ENCODE data around the gene CLTB.

DNA sequence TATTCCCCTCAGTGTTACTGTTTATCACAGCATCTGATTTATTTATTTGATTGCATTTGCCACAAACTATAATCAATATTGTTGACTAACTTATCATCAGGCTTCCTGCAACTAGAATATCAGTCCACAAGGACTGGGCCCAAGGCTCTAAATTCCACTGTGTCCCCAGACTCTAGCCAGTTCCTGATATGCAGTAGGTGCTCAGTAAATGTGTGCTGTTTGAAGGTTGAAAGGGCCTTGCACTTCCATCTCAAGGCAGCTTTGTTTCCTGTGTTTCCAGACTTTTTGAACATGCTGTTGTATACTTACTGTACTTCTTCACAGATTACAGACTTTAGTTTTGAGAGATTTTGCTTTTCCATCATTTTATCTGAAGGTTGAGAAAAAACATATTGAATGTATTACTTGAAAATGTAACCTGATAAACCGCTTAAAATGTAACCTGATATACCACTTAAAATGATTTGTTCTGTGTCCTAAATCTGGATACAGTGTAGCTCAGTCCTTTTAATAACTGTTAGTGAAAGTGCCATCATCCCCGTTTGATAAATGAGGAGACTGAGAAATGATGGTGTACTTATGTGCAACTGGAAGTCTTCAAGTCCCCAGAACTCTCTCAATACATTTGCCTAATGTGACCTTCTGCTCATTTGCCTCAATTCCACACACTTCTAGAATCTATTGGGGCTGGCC is 73.4 kb downstream of the CLTB start:
- TF ChIP-seq, protein P1, sequence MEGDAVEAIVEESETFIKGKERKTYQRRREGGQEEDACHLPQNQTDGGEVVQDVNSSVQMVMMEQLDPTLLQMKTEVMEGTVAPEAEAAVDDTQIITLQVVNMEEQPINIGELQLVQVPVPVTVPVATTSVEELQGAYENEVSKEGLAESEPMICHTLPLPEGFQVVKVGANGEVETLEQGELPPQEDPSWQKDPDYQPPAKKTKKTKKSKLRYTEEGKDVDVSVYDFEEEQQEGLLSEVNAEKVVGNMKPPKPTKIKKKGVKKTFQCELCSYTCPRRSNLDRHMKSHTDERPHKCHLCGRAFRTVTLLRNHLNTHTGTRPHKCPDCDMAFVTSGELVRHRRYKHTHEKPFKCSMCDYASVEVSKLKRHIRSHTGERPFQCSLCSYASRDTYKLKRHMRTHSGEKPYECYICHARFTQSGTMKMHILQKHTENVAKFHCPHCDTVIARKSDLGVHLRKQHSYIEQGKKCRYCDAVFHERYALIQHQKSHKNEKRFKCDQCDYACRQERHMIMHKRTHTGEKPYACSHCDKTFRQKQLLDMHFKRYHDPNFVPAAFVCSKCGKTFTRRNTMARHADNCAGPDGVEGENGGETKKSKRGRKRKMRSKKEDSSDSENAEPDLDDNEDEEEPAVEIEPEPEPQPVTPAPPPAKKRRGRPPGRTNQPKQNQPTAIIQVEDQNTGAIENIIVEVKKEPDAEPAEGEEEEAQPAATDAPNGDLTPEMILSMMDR (IDR thresholded peaks at IDR 0.05; ENCODE audit: low read depth, low read length, poor library complexity, severe bottlenecking) = no peak
- no peak for TF ChIP-seq EZH2phosphoT487 (IDR thresholded peaks at IDR 0.05; ENCODE audit: borderline replicate concordance, low read length)
